DMS53 treated with DMSO at 0.1 percent for 48 hours (cell line): ENCODE measurements around the gene CDKN1A.

Source experiments
- DNase-seq: peaks from one replicate; lab custom pipeline; 2025; ENCODE audit not compliant: unreplicated experiment; lab: John Stamatoyannopoulos, UW

Gene CDKN1A

GRCh38 chr6:36677059-36677749, 1.3 kb upstream of the CDKN1A start:
- no peak for DNase-seq

- peak; percentile 31 for DNase-seq
Measured at GRCh38 chr6:36677753-36678487, 594 bp upstream of the CDKN1A start.

- DNase-seq: no peak
Measured at GRCh38 chr6:36679043-36679833, 724 bp downstream of the CDKN1A start.

GRCh38 chr6:36682328-36683144, 4.0 kb downstream of the CDKN1A start:
- DNase-seq: peak; percentile 56

- no peak for DNase-seq
Measured at GRCh38 chr6:36683145-36683655, 4.7 kb downstream of the CDKN1A start.

GRCh38 chr6:36683656-36684446, 5.3 kb downstream of the CDKN1A start:
- no peak for DNase-seq

GRCh38 chr6:36684447-36684812, 5.9 kb downstream of the CDKN1A start:
- DNase-seq: no peak

GRCh38 chr6:36685166-36685924, 6.8 kb downstream of the CDKN1A start:
- DNase-seq: no peak

- no peak for DNase-seq
Measured at GRCh38 chr6:36685926-36686667, 7.6 kb downstream of the CDKN1A start.

GRCh38 chr6:36686668-36687513, 8.4 kb downstream of the CDKN1A start:
- no peak for DNase-seq

- no peak for DNase-seq
Measured at GRCh38 chr6:36688063-36688738, 9.7 kb downstream of the CDKN1A start.

GRCh38 chr6:36688739-36689075, 10.2 kb downstream of the CDKN1A start:
- no peak for DNase-seq

- no peak for DNase-seq
Measured at GRCh38 chr6:36691011-36691410, 12.5 kb downstream of the CDKN1A start.

GRCh38 chr6:36691612-36692011, 13.1 kb downstream of the CDKN1A start:
- DNase-seq: no peak

GRCh38 chr6:36692220-36692619, 13.7 kb downstream of the CDKN1A start:
- DNase-seq: no peak

GRCh38 chr6:36692861-36693702, 14.6 kb downstream of the CDKN1A start:
- DNase-seq: no peak
